HG02938 (cell line): Measurements from ENCODE around the gene RDH8.
"Not testable (repeated sequence)": the region's sequence is repeated elsewhere in the genome, so short reads cannot be mapped to it uniquely, and the experiment has no call there.

Source experiments
- ATAC-seq: cut with Tn5 transposase; IDR thresholded peaks from one replicate; pipeline ENCODE4 v1.9.1; 2021; ENCODE audit warnings: mild to moderate bottlenecking, moderate library complexity; ENCODE audit not compliant: unreplicated experiment

RDH8 gene

DNA sequence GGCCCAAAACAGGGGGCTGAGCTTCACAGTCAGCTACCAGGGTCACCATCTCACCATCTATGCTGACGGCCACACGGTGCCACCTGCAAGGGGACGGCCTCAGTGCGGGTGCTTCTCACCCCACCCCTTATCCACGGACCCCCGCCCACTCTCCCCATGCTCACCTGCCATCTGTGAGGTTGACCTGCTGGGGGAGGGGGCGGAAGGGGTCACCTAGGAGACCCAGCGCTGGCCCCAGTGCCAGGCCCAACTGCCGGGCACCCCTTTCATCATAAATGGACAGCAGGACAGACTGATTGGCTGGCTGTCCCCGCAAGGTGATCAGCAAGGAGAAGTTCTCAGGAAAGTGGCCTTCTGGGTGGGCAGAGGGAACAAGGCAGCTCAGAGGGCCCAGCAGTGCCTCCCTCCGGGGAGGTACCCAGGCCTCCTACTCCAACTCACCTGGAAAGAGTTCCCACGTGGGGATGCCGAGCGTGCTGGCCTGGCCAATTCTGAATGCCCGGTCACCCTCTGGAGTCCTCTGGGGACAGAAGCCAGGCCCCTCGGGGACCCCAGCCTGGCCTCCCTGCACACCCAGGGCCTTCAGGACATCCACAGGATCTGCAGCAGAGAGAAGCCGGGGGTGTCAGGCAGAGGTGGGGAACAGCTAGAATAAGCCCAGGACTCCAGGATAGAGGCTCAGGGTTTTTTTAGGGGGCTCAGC is 7.5 kb upstream of the RDH8 start:
- ATAC-seq = no peak

DNA sequence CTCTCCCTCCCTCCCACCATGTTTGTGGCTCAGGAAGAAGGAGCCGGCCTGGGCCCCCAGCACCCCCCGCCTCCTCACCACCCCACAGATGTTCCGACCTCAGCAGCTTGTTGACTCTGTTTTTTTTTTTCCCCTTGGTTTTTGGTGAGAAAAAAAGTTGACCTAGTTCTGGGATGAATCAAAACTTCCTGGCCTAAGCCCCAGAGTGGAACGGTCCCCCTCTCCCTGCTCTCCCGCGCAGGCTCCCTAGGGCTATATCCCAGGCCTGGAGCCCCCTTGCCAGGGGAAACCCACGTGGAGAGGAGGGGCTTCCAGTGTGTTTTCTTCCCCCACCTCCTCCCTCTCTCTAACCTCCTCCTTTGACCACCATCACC is 7.0 kb upstream of the RDH8 start:
- ATAC-seq = no peak

DNA sequence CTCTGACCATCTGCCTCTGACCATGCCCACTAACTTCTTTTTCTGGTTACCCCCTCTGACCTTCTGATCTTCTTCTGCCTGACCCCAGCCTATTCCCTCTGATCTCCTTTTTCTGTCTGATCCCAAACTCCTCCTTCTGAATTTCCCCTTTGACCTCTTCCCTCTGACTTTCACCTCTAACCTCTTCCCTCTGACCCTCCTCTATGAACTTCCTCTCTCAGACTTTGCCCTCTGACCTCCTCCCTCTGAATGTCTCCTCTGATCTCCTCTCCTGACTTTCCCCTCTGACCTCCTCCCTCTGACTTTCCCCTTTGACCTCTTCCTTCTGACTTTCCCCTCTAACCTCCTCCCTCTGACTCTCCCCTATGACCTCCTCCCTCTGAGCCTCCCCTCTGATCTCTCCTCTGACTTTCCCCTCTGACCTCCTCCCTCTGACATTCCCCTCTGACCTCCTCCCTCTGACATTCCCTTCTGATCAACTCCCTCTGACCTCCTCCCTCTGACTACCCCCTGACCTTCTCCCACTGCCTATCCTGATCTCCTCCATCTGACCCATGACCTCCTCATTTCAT is 6.4 kb upstream of the RDH8 start:
- ATAC-seq = no peak

DNA sequence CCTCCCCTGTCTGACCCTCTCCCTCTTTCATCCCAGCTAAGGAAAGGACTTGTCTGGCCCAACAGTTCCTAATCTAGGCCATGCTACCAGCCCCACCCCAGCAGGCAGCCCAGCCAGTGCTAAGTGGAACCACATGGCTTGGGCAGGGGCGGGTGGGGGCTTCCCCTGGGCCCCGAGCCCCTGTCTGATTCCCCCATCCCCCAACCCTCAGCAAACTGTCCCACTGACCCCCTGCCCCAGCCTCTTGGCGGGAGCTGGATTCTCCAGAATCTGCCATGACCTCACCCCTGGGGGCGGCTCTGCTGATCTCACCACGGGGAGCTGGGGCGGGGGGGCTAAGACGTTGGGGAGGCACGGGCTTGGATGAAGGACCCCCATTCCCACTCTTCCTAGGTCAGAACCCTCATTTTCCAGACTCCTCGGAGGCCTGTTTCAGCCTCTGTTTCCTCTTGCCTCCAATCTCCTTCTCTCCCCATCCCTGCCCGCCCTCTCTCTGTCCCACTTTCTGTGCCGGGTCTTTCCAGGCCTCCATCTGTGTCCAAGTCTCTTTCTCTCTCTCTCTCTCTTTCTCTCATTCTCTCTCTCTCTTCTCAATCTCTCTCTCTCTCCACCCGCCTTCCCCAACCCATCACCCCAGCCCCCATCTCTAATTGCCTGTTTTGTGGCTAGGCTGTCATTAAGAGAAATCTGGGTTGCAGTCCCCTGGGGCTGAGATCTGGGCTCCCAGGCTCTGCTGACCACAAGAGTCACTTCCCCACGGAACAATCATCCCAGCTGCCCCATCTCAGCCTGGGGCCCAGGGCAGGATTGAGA is 5.7 kb upstream of the RDH8 start:
- ATAC-seq = no peak

DNA sequence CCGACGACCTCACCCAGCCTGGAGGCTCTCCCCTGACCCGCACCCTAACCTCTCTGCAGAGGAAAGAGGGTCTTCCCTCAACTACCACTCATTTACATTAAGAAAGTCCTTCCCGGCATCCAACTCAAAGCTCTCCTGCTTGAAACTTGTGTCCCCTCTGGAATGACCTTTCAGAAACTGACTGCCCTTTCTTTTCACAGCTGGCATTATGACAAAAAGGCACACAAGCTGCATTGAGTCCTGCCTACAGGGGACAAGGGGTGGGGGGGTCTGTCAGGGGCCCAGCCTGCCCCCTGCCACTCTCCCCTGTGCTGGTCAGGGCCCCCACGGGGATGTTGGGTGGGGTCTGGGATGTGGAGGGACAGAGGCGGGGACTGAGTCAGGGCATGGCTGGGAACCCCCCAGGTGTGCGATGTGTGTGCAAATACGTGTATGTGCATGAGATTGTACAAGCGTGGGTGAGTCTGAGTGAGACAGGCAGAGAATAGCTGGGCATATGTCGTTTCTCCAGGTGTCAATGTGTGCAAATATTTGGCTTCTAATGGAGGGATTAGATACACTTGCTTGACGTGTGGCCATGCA is 5.0 kb upstream of the RDH8 start:
- no peak for ATAC-seq

DNA sequence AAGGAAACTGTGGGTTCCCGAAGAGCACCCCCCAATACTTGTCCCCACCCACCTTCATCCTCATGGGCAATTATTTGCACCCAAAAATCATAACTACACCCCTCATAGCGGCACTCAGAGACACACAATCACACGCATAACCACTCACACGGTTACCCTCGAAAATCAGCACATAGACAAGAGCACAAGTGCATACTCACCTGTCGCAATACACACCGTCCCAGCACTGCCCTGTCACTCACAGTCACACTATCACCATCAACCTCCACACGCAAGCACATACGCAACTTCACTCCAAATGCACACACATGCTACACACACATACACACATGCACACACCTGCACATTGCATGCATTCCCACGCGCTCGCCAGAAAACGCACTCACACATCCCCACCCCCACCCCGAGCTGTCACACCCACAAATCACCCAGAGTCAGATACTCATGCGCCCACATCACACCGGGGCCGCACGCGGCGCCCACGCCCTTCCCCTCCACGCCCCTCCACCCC is 3.5 kb upstream of the RDH8 start:
- ATAC-seq = no peak

DNA sequence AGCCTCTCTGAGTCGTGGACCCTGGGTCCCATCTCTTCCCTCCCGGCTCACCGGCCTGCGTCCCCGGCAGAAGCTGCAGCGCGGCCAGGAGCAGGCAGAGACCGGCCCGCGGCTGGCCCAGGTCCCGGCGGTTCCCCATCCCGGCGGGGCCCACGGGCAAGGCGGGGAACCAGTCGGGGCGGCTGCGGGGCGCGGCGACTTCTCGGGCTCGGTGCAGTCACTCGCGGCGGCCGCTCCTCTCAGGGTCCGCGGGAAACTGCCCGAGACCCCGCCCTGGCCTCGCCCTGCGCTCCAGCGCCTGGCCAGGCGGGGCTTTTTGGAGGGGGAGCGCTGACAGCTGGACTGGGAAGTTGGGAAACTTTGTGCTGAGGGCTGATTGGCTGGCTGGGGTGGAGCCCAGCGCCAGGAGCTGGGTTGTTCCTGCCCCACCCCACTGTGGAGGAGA is 3.0 kb upstream of the RDH8 start, which contains the start of gene COL5A3:
Gene COL5A3 (minus strand): TSS at position 258 of the 445 bp plus-strand sequence. CDS start 119 bp downstream, at position 139.
- no peak for ATAC-seq

DNA sequence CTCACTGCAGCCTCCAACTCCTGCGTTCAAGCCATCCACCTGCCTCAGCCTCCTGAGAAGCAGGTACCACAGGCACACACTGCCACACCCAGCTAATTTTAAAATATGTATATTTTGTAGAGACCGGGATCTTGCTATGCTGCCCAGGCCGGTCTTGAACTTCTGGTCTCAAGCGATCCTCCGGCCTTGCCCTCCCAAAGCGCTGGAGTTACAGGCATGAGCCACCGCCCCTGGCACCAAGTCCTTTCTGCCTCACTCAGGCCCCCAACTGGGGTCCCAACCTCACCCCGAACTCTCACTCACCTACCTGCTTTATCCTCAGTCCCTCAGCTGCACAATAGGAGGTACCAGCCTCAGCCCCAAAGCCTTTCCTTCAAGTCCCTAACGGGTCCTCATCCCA is 2.3 kb upstream of the RDH8 start:
- ATAC-seq = no peak

DNA sequence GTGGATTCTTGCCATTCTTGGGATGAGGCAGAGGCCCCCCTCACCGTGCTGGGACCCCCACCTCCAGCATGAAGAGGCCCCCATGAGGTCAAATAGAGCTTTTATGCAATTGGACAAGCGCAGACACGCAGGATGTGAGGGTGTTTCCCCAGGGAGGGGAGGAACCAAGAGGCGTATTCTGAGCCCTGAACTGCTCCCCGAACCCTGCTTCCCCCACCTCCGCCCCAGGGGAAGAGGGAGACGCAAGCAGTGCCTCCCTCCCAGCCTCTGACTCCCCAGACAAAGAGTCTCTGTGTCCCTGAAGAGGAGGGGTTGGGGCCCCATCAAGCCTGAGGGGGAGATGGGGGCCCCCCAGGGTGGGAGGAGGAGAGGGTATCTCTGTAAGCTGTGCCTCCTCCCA is 1.3 kb upstream of the RDH8 start:
- no peak for ATAC-seq

DNA sequence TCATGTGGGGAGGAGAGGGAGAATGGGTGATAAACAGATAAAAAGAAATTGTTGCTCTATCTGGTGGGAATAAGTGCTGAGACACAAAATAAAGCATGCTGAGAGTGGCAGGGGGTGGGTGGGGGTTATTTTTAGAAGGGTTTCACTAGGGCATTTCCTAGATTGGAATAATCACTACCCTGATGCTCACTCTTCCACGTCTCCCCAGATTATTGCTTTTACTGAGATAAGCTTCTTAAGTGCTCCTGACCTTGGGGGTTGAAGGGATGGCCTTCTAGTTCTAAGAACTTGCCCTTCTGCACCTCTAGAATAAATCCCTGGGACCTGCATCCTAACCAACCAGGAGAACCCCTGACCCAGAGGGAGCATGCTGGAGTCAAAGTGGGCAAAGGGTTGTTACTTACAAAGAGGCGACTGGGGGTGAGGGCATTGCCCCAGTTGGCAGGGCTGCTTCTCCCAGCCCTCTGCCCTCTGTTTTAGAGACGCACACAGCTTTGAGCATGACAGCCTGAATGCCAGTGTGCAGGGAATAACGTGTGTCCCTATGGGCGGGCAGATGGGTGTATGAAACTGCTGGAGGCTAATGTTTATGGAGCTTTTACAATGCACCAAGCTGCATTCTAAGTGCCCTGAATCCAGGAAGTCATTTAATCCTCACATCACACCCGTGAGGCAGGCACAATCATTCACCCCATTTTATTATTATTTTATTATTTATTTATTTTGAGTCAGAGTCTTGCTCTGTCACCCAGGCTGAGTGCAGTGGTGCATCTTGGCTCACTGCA is 743 bp downstream of the RDH8 start:
- no peak for ATAC-seq

DNA sequence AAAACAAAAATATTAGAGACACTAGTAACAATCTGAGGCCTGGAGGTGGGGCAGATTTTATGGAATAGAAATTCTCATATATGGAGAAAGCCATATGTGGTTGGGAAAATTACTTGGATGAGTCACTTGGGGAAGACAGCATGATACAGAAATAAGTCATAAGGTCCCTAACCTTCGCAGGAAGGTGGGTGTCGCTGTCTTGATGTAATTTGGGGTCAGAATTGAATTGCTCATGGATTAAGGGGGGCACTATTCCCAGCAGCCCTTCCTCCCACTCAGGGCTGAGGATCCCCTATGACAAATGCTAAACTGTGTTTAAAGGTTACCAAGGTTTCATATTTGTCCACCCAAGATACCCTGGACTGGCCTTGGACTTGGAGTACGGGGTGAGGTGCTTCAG is 5.0 kb downstream of the RDH8 start:
- no peak for ATAC-seq

DNA sequence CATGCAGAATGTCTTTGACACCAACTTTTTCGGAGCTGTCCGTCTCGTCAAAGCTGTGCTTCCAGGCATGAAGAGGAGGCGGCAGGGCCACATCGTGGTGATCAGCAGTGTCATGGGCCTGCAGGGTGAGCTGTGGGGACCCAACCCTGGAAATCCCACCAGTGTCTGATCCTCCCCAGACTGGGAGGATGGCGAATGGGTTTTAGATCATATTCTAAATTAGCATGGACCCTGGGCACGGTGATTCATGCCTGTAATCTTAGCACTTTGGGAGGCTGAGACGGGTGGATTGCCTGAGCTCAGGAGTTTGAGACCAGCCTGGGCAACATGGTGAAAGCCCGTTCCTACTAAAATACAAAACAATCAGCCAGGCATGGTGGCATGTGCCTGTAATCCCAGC is 5.5 kb downstream of the RDH8 start:
- no peak for ATAC-seq

DNA sequence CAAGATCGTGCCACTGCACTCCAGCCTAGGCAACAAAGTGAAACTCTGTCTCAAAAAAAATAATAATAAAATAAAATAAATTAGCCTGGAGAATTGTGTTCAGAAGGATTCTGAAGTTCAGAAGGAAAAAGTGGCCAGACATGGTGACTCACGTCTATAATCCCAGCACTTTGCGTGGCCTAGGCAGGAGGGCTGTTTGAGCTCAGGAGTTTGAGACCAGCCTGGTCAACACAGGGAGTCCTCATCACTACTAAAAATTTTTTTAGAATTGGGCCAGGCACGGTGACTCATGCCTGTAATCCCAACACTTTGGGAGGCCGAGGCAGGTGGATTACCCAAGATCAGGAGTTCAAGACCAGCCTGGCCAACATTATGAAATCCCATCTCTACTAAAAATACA is 6.0 kb downstream of the RDH8 start:
- ATAC-seq = no peak

DNA sequence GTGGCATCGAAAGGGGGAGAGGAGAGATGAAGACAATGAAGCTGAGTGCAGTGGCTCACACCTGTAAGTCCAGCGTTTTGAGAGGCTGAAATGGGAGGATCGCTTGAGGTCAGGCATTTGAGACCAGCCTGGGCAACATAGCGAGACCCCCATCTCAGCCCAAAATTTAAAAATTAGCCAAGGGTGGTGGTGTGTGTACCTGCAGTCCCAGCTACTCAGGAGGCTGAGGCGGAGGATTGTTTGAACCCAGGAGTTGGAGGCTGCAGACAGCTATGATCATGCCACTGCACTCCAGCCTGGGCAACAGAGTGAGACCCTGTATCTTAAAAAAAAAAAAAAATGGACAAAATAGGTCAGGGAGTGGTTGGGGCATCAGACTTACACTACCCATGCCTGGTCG is 7.6 kb downstream of the RDH8 start:
- no peak for ATAC-seq

DNA sequence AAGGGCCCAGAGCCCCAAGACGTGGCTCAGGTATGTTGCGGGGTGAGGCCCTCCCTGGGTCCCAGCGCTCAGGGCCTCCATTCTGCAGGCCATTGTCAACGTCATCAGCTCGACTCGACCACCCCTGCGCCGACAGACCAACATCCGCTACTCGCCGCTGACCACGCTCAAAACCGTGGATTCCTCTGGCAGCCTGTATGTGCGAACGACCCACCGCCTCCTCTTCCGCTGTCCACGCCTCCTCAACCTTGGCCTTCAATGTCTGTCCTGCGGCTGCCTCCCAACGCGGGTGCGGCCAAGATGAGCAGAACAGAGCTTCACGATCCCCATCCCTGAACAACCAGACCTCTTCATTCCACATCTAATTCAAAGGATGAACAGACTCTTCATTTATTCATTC is 8.2 kb downstream of the RDH8 start:
- ATAC-seq = no peak

DNA sequence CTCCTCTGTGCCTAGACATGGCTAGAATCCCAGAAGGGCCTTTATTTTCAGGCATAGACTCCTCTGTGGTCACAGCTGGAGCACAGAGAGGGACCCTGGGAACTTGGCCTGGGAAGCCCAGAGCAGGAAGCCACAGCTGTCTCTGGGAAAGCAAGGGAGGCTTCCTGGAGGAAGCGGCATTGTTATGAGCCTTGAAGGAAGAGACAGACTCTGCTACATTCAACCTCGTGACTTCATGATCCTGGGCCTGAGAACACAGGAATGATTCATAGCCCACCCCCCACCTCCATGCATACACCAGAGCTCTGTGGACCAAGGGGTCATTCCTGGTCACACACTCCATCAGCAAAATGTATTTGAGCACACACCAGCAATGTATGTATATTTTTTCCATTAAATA is 8.6 kb downstream of the RDH8 start:
- ATAC-seq = no peak

DNA sequence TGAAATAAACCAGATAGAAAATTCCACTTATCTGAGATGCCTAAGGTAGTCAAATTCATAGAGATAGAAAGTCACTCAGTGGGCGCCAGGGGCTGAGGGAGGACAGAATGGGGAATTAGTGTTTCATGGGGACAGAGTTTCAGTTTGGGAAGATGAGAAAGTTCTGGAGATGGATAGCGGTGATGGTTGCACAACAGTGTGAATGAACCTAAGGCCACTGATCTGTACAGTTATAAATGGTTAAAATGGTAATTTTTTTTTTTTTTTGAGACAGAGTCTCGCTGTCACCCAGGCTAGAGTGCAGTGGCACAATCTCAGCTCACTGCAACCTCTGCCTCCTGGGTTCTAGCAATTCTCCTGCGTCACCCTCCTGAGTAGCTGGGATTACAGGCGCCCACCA is 9.8 kb downstream of the RDH8 start:
- ATAC-seq = not testable (repeated sequence)

DNA sequence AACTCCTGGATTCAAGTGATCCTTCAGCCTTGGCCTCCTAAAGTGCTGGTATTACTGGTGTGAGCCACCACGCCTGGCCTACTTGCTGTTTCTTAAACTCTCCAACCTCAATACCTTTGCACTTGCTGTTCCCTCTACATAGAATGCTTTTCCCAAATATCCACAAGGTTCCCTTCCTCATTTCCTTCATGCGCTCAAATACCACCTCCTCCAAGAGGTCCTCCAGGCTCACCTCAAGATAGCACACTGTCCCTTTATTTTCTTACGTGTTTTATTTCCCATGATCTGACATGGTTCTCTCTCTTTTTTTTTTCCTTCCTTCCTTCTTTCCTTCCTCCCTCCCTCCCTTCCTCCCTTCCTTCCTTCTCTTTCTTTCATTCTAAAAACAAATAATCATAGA is 13.5 kb downstream of the RDH8 start:
- ATAC-seq = no peak

DNA sequence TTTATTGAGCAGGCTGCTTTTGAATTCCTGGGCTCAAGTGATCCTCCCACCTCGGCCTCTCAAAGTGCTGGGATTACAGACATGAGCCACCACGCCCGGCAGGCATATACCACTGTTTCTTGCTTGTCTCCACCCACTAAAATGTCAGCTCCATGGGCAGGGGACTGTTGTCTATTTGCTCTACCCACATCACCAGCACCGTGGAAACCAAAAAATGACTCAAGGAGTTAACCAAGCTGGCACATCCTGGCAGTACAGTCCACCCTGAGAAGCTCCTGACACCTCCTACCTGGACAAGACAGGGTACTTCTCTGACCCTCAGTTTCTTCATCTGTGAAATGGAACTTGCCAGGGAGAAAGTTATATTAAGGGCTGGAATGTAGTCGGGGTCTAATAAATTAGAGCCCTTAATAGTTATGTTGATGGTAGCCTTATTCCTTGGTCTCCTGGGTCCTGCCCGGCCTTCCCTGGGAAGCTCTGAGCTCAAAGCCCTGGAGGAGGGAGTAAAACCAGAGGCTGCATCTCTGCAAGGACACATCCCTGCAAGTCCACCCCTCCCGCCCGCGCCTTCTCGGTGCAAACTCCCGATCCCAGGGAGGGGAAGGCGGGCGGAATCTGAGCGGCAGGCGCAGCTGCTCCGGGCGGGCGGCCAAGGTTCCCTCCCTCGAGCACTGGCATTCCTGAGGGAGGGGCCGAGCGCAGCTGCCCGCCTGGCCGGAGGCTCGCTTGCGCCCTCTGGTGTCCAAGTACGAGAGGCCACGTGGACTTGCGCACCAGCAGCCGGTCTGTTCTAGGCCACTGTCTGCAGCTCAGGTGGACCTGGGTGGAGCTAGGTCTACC is 14.1 kb downstream of the RDH8 start:
- no peak for ATAC-seq

DNA sequence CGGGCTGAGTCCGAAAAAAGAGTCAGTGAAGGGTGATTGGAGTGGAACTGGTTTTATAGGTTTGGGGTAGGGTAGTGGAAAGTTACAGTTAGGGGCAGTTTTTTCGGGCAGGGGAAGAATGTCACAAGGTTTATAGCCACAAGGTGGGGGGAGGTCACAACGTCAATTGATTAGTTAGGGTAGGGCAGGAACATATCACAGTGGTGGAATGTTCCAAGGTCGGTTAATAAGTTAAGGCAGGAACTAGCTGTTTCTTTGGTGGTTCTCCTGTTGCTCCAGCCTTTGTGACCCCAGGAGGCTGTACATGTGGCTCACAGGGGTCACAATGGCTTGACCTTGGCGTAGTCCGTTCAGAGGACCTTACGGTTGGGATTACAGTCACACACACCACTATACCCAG is 20.3 kb downstream of the RDH8 start:
- no peak for ATAC-seq
